ENCODE results near the gene LNP1. TPM values are rescaled to one million over a fixed set of nuclear protein-coding genes. Genes with fewer than 3 reads are reported as not detected.

LNP1 gene
- total and polyA plus RNA-seq, 2 of the 13 experiments (the other 11 are each of a cell fraction or from before 2014, with no cell fraction given): 3.6 to 7.0 TPM

DNA sequence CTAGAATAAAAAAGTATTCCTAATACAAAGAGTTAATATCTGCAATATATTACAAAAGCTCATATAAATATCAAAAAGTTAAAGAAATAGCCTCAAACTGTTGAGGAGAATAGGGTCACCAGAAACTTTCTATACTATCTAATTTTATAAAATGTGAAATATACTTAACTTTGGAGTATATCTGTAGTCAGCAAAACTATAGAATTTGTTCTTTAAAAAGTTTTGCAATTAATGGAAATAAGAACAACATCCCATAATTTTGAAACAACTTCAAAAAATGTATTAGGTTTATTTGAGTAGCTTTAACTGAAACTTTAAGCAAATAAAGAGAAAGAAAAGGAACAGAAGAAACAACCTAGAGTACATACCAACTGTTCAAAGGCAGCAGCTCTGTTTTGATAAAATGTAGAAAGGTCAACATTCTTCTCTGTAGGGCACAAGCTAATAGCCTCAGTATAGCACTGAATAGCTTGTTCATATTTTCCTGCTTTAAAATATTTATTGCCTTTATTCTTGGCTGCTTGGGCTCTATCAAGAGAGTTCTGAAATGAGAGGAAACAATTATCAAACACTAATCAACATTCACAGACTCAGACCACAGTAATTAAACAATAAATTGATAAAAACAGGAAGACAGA is 14.8 kb upstream of the LNP1 start (continued):
- TF ChIP-seq ZNF382 (CRISPR knock-in tag; IDR thresholded peaks at IDR 0.05; ENCODE audit: borderline replicate concordance) (no peak), JUNB (CRISPR knock-in tag; IDR thresholded peaks at IDR 0.05; ENCODE audit: borderline replicate concordance) (no peak), NFAT5 (CRISPR knock-in tag; IDR thresholded peaks at IDR 0.05) (no peak), GTF2F1 (IDR thresholded peaks at IDR 0.05; ENCODE audit: low read length) (no peak), NFIC (IDR thresholded peaks at IDR 0.05; ENCODE audit: low read length) (peak; percentile 57; the same call in 1 of the 2 replicates), HNF1B (CRISPR knock-in tag; IDR thresholded peaks at IDR 0.05) (no peak), ZNF691 (CRISPR knock-in tag; IDR thresholded peaks at IDR 0.05; ENCODE audit: borderline replicate concordance, low read depth) (no peak), SP1 (IDR thresholded peaks at IDR 0.05) (no peak), SP1 (CRISPR knock-in tag; IDR thresholded peaks at IDR 0.05) (no peak), ZFP62 (CRISPR knock-in tag; IDR thresholded peaks at IDR 0.05) (no peak), ZNF136 (CRISPR knock-in tag; IDR thresholded peaks at IDR 0.05; ENCODE audit: low read depth) (no peak), HNF4A (CRISPR knock-in tag; IDR thresholded peaks at IDR 0.05) (peak; percentile 37), ZSCAN9 (CRISPR knock-in tag; IDR thresholded peaks at IDR 0.05; ENCODE audit: borderline replicate concordance) (no peak; the same call in 1 of the 2 replicates), TBX2 (CRISPR knock-in tag; IDR thresholded peaks at IDR 0.05; ENCODE audit: borderline replicate concordance) (no peak), MTA3 (CRISPR knock-in tag; IDR thresholded peaks at IDR 0.05) (no peak), ZKSCAN8 (CRISPR knock-in tag; IDR thresholded peaks at IDR 0.05; ENCODE audit: borderline replicate concordance) (0 out of 2 replicates have a peak, but pooled peaks have one; percentile 58)
- TF ChIP-seq, protein P1, sequence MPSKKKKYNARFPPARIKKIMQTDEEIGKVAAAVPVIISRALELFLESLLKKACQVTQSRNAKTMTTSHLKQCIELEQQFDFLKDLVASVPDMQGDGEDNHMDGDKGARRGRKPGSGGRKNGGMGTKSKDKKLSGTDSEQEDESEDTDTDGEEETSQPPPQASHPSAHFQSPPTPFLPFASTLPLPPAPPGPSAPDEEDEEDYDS (CRISPR knock-in tag; IDR thresholded peaks at IDR 0.05): no peak
- TF ChIP-seq, protein P2, sequence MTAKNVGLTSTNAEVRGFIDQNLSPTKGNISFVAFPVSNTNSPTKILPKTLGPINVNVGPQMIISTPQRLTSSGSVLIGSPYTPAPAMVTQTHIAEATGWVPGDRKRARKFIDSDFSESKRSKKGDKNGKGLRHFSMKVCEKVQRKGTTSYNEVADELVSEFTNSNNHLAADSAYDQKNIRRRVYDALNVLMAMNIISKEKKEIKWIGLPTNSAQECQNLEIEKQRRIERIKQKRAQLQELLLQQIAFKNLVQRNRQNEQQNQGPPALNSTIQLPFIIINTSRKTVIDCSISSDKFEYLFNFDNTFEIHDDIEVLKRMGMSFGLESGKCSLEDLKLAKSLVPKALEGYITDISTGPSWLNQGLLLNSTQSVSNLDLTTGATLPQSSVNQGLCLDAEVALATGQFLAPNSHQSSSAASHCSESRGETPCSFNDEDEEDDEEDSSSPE (CRISPR knock-in tag; IDR thresholded peaks at IDR 0.05): no peak
- TF ChIP-seq, protein P3, sequence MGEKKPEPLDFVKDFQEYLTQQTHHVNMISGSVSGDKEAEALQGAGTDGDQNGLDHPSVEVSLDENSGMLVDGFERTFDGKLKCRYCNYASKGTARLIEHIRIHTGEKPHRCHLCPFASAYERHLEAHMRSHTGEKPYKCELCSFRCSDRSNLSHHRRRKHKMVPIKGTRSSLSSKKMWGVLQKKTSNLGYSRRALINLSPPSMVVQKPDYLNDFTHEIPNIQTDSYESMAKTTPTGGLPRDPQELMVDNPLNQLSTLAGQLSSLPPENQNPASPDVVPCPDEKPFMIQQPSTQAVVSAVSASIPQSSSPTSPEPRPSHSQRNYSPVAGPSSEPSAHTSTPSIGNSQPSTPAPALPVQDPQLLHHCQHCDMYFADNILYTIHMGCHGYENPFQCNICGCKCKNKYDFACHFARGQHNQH (CRISPR knock-in tag; IDR thresholded peaks at IDR 0.05): no peak
